ENCODE results near the gene ASS1. TPM values are rescaled to one million over a fixed set of nuclear protein-coding genes. Genes with fewer than 3 reads are reported as not detected.

ASS1 gene
- 100 to 1,000 TPM in 2 of 4 donors, 10 to 100 TPM in 2; 78.4 to 156 (median 105) TPM for total RNA-seq

- peak; percentile 74 to 76 for DNase-seq
- peak within 1 kb of the TSS; percentile 87 to 97 for H3K27ac ChIP-seq
- H3K4me1 ChIP-seq = peaks cover 14 to 16% of the 10 kb centered on the region in 2 donors
- no peaks in the 10 kb centered on the region for H3K9me3 ChIP-seq
- intact Hi-C loops (cut with DNase I; ENCODE audit: low total_unique reads) = no loop called here
- H3K4me3 ChIP-seq = peak within 1 kb of the TSS; percentile 46 to 63
- TF ChIP-seq POLR2A (IDR thresholded peaks at IDR 0.05) (peak; percentile 42 to 46), CTCF (IDR thresholded peaks at IDR 0.05) (no peak)
- no peaks in the 10 kb centered on the region for H3K27me3 ChIP-seq
- H3K36me3 ChIP-seq = no peaks in the 10 kb centered on the region
Measured at GRCh38 chr9:130444565-130445221, at the start of gene ASS1. ASS1 (plus strand) TSS chr9:130444961; CDS start chr9:130452229, 7,268 bp downstream.

- H3K9me3 ChIP-seq = no peaks in the 10 kb centered on the region
- TF ChIP-seq POLR2A (IDR thresholded peaks at IDR 0.05) (no peak), CTCF (IDR thresholded peaks at IDR 0.05) (no peak)
- no peak overlapping the region for H3K27ac ChIP-seq
- H3K36me3 ChIP-seq = no peaks in the 10 kb centered on the region
- intact Hi-C loops (cut with DNase I; ENCODE audit: low total_unique reads) = no loop called here
- no peaks in the 10 kb centered on the region for H3K4me1 ChIP-seq
- DNase-seq = no peak
- H3K27me3 ChIP-seq = no peaks in the 10 kb centered on the region
- H3K4me3 ChIP-seq = no peak overlapping the region
Measured at GRCh38 chr9:130395810-130396435, 48.8 kb upstream of the ASS1 start.

GRCh38 chr9:130396581-130396980, 48.2 kb upstream of the ASS1 start:
- Histone ChIP-seq H3K27me3 (no peaks in the 10 kb centered on the region), H3K36me3 (no peaks in the 10 kb centered on the region), H3K27ac (no peak overlapping the region), H3K9me3 (no peaks in the 10 kb centered on the region), H3K4me1 (no peaks in the 10 kb centered on the region), H3K4me3 (no peak overlapping the region)
- no peak for DNase-seq
- TF ChIP-seq POLR2A (IDR thresholded peaks at IDR 0.05) = no peak
- TF ChIP-seq CTCF (IDR thresholded peaks at IDR 0.05) = no peak
- intact Hi-C loops (cut with DNase I; ENCODE audit: low total_unique reads) = no loop called here

GRCh38 chr9:130398487-130399240, 46.1 kb upstream of the ASS1 start:
- H3K36me3 ChIP-seq = no peaks in the 10 kb centered on the region
- DNase-seq = no peak
- H3K27me3 ChIP-seq = no peaks in the 10 kb centered on the region
- no peak overlapping the region for H3K4me3 ChIP-seq
- H3K4me1 ChIP-seq = no peaks in the 10 kb centered on the region
- no peak for TF ChIP-seq CTCF (IDR thresholded peaks at IDR 0.05)
- no peak for TF ChIP-seq POLR2A (IDR thresholded peaks at IDR 0.05)
- intact Hi-C loops (cut with DNase I; ENCODE audit: low total_unique reads) = no loop called here
- H3K27ac ChIP-seq = no peak overlapping the region
- no peaks in the 10 kb centered on the region for H3K9me3 ChIP-seq

- no peak for DNase-seq
- intact Hi-C loops (cut with DNase I; ENCODE audit: low total_unique reads) = no loop called here
Measured at GRCh38 chr9:130399768-130400167, 45.0 kb upstream of the ASS1 start.

More at GRCh38 chr9:130399768-130400167, 45.0 kb upstream of the ASS1 start:
- no peaks in the 10 kb centered on the region for H3K4me1 ChIP-seq
- no peaks in the 10 kb centered on the region for H3K27me3 ChIP-seq
- H3K9me3 ChIP-seq = no peaks in the 10 kb centered on the region
- no peak for TF ChIP-seq POLR2A (IDR thresholded peaks at IDR 0.05)
- no peak for TF ChIP-seq CTCF (IDR thresholded peaks at IDR 0.05)
- no peak overlapping the region for H3K27ac ChIP-seq
- H3K36me3 ChIP-seq = no peaks in the 10 kb centered on the region
- no peak overlapping the region for H3K4me3 ChIP-seq

Measured in uterus (tissue), 4 donors.